Stimulated activated CD4-positive, alpha-beta T cell treated with anti-CD3 and anti-CD28 coated beads, Interleukin-2, amount 100 ng/mL, for 4 hours (primary cell): ENCODE measurements around the gene TRNP1.
"Not testable (repeated sequence)": the region's sequence is repeated elsewhere in the genome, so short reads cannot be mapped to it uniquely, and the experiment has no call there.

Experiments used
- DNase-seq: peaks from one replicate; pipeline ENCODE4 v3.0.0-alpha.2; 2020; ENCODE audit warnings: low read depth

Gene TRNP1

GRCh38 chr1:26972821-26973220 lies 20.7 kb upstream of the TRNP1 start:
- DNase-seq = no peak

GRCh38 chr1:26976621-26977510 lies 16.6 kb upstream of the TRNP1 start:
- no peak for DNase-seq

- no peak for DNase-seq
These were observed 14.6 kb upstream of the TRNP1 start for GRCh38 chr1:26978901-26979300.

GRCh38 chr1:26981146-26981846 lies 12.2 kb upstream of the TRNP1 start:
- no peak for DNase-seq

GRCh38 chr1:26983863-26984262 lies 9.6 kb upstream of the TRNP1 start:
- no peak for DNase-seq

- no peak for DNase-seq
These were observed 9.2 kb upstream of the TRNP1 start for GRCh38 chr1:26984291-26984690.

- DNase-seq = no peak
These were observed 6.8 kb upstream of the TRNP1 start for GRCh38 chr1:26986658-26987057.

GRCh38 chr1:26989403-26990109 lies 3.9 kb upstream of the TRNP1 start:
- DNase-seq = not testable (repeated sequence)

GRCh38 chr1:26991310-26992116 lies 2.0 kb upstream of the TRNP1 start:
- no peak for DNase-seq

- DNase-seq = no peak
These were observed 711 bp downstream of the TRNP1 start for GRCh38 chr1:26994020-26994786.

GRCh38 chr1:26994787-26995517 lies 1.5 kb downstream of the TRNP1 start:
- no peak for DNase-seq

- DNase-seq = no peak
These were observed 2.5 kb downstream of the TRNP1 start for GRCh38 chr1:26996024-26996423.

GRCh38 chr1:26996665-26997064 lies 3.2 kb downstream of the TRNP1 start:
- no peak for DNase-seq

- DNase-seq = no peak
These were observed 5.2 kb downstream of the TRNP1 start for GRCh38 chr1:26998429-26999300.

- DNase-seq = no peak
These were observed 6.0 kb downstream of the TRNP1 start for GRCh38 chr1:26999440-26999987.

GRCh38 chr1:27000090-27000816 lies 6.8 kb downstream of the TRNP1 start:
- DNase-seq = no peak

GRCh38 chr1:27000817-27001460 lies 7.4 kb downstream of the TRNP1 start:
- DNase-seq = no peak
